ENCODE data around the gene HDLBP.

GRCh38 chr2:241285596-241285995 is 29.9 kb downstream of the HDLBP start:
- TF ChIP-seq POLR2A (IDR thresholded peaks at IDR 0.05; ENCODE audit: low read length) (no peak), GATA1 (IDR thresholded peaks at IDR 0.05; ENCODE audit: low read depth, low read length) (no peak)

Measured in erythroblast (primary cell).